ENCODE measurements around the gene SMAD6. TPM values are rescaled to one million over a fixed set of nuclear protein-coding genes. Genes with fewer than 3 reads are reported as not detected.

The SMAD6 gene
- total RNA-seq, 1 experiment from 2014 or later: 19.9 TPM

DNA sequence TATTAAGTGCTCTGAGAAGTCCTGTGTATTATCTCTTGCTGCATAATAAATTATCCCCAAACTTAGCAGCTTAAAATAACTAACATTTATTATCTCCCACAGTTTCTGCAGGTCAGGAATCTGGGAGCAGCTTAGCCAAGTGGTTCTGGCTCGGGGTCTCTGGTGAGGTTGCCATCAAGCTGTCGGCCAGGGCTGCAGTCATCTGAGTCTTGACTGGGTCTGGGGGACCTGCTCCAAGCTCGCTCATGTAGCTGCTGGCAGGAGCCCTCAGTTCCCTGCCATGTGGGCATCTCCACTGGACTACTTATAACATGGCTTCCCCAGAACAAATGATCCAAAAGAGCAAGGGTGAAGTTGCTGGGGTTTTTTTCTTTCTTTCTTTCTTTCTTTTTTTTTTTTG, 80.7 kb downstream of the SMAD6 start:
- Histone ChIP-seq H2AFZ (ENCODE audit: low read length) (no peak overlapping the region), H3K27me3 (ENCODE audit: low read length) (no peaks in the 10 kb centered on the region), H3K9me3 (ENCODE audit: low read length) (no peaks in the 10 kb centered on the region), H3F3A (ENCODE audit: low read length, unreplicated experiment) (no peaks in the 10 kb centered on the region), H3K36me3 (ENCODE audit: low read depth, low read length) (no peaks in the 10 kb centered on the region), H3K9me2 (replicated peaks; ENCODE audit: low read length) (no peaks in the 10 kb centered on the region), H3K79me2 (ENCODE audit: low read length) (peaks cover 10% of the 10 kb centered on the region; the same call in 1 of the 2 replicates), H3K9ac (ENCODE audit: low read length) (no peak overlapping the region), H3K4me2 (ENCODE audit: low read length) (no peak overlapping the region), H3K4me3 (ENCODE audit: low read length) (no peak overlapping the region), H3K4me1 (ENCODE audit: insufficient read depth, low read length) (peaks cover 25% of the 10 kb centered on the region), H4K20me1 (ENCODE audit: low read length) (no peaks in the 10 kb centered on the region), H3K27ac (ENCODE audit: low read length) (no peak overlapping the region)
- CTCF ChIA-PET: interaction anchor here (0.6 kb wide), 1 partner anchor 21 kb away, joined by 3 read pairs; no protein-coding TSS in a partner anchor
- BruUV-seq (replicated peaks): no TSS peak
- intact Hi-C loops (cut with micrococcal nuclease): no loop called here
- DNase-seq (no peak), ATAC-seq (no peak)
- no peak for TF ChIP-seq EZH2phosphoT487 (IDR thresholded peaks at IDR 0.05; ENCODE audit: borderline replicate concordance, low read length)
- TF ChIP-seq, protein P1, sequence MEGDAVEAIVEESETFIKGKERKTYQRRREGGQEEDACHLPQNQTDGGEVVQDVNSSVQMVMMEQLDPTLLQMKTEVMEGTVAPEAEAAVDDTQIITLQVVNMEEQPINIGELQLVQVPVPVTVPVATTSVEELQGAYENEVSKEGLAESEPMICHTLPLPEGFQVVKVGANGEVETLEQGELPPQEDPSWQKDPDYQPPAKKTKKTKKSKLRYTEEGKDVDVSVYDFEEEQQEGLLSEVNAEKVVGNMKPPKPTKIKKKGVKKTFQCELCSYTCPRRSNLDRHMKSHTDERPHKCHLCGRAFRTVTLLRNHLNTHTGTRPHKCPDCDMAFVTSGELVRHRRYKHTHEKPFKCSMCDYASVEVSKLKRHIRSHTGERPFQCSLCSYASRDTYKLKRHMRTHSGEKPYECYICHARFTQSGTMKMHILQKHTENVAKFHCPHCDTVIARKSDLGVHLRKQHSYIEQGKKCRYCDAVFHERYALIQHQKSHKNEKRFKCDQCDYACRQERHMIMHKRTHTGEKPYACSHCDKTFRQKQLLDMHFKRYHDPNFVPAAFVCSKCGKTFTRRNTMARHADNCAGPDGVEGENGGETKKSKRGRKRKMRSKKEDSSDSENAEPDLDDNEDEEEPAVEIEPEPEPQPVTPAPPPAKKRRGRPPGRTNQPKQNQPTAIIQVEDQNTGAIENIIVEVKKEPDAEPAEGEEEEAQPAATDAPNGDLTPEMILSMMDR (conservative IDR thresholded peaks at IDR 0.05; ENCODE audit: low read depth, low read length): no peak
- POLR2A ChIA-PET (ENCODE audit: unreplicated experiment): no interaction called here

DNA sequence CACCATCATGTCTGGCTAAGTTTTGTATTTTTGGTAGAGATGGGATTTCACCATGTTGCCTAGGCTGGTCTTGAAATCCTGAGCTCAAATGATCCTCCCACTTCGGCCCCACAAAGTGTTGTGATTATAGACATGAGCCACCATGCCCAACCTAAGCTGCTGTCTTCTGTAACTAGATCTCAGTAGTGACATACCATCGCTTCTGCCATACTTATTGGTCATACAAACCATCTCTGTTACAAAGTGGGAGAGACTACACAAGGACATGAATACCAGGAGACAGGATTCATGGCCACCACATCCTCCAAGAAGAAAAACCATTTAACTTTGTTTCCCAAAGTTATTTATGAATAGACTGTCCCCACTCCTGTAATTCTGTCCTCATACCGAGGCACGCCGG, 81.3 kb downstream of the SMAD6 start:
- Histone ChIP-seq H3K4me1 (ENCODE audit: insufficient read depth, low read length) (peaks cover 20% of the 10 kb centered on the region), H3K4me2 (ENCODE audit: low read length) (no peak overlapping the region), H3F3A (ENCODE audit: low read length, unreplicated experiment) (no peaks in the 10 kb centered on the region), H2AFZ (ENCODE audit: low read length) (no peak overlapping the region), H3K9ac (ENCODE audit: low read length) (no peak overlapping the region), H3K27ac (ENCODE audit: low read length) (no peak overlapping the region), H3K27me3 (ENCODE audit: low read length) (no peaks in the 10 kb centered on the region), H3K9me3 (ENCODE audit: low read length) (no peaks in the 10 kb centered on the region), H3K36me3 (ENCODE audit: low read depth, low read length) (no peaks in the 10 kb centered on the region), H3K4me3 (ENCODE audit: low read length) (no peak overlapping the region), H4K20me1 (ENCODE audit: low read length) (no peaks in the 10 kb centered on the region), H3K9me2 (replicated peaks; ENCODE audit: low read length) (no peaks in the 10 kb centered on the region), H3K79me2 (ENCODE audit: low read length) (peaks cover 9% of the 10 kb centered on the region; the same call in 1 of the 2 replicates)
- TF ChIP-seq, protein P1 (conservative IDR thresholded peaks at IDR 0.05; ENCODE audit: low read depth, low read length): no peak
- intact Hi-C loops (cut with micrococcal nuclease): no loop called here
- ATAC-seq (no peak), DNase-seq (no peak)
- ChIA-PET POLR2A (ENCODE audit: unreplicated experiment) (no interaction called here), CTCF (interaction anchor here (0.6 kb wide), 1 partner anchor 20 kb away, joined by 3 read pairs; no protein-coding TSS in a partner anchor)
- no TSS peak for BruUV-seq (replicated peaks)

DNA sequence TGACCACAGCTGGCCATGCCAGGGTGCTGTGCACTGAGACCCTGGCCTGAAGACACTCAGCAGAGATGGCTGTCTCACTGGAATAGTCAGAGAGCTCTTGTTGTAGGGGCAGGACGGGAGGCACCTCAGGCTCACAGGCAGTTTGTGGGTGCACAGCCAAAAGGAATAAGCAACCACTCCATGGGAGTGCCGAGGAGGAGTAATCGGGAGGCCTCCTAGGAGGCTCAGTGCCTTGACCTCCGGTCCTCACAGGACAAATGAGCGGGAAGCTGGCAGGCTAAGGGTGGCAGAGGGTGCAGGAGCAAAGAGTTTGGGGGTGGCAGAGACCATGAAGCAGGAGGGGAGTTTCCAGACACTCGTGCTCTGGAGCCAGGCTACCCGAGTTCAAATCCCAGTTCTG, 81.7 kb downstream of the SMAD6 start:
- no peak for ATAC-seq
- BruUV-seq (replicated peaks): no TSS peak
- intact Hi-C loops (cut with micrococcal nuclease): no loop called here

More for the DNA sequence above, 81.7 kb downstream of the SMAD6 start:
- ChIA-PET POLR2A (ENCODE audit: unreplicated experiment) (no interaction called here), CTCF (no interaction called here)
- Histone ChIP-seq H4K20me1 (ENCODE audit: low read length) (no peaks in the 10 kb centered on the region), H2AFZ (ENCODE audit: low read length) (no peak overlapping the region), H3K27me3 (ENCODE audit: low read length) (no peaks in the 10 kb centered on the region), H3K4me1 (ENCODE audit: insufficient read depth, low read length) (peaks cover 16% of the 10 kb centered on the region), H3K27ac (ENCODE audit: low read length) (no peak overlapping the region), H3K79me2 (ENCODE audit: low read length) (peaks cover 5% of the 10 kb centered on the region; the same call in 1 of the 2 replicates), H3K9me2 (replicated peaks; ENCODE audit: low read length) (no peaks in the 10 kb centered on the region), H3K36me3 (ENCODE audit: low read depth, low read length) (no peaks in the 10 kb centered on the region), H3K9ac (ENCODE audit: low read length) (no peak overlapping the region), H3K4me3 (ENCODE audit: low read length) (no peak overlapping the region), H3K4me2 (ENCODE audit: low read length) (no peak overlapping the region), H3K9me3 (ENCODE audit: low read length) (no peaks in the 10 kb centered on the region), H3F3A (ENCODE audit: low read length, unreplicated experiment) (no peaks in the 10 kb centered on the region)
- no peak for DNase-seq
- TF ChIP-seq EZH2 (IDR thresholded peaks at IDR 0.05; ENCODE audit: low read length, unreplicated experiment): no peak
